H1 (cell line): Measurements from ENCODE around the gene MAGEA8. TPM values are rescaled to one million over a fixed set of nuclear protein-coding genes. Genes with fewer than 3 reads are reported as not detected.
"Not testable (repeated sequence)": the region's sequence is repeated elsewhere in the genome, so short reads cannot be mapped to it uniquely, and the experiment has no call there.

Source experiments
- CTCF ChIA-PET: fragments of 300-600 bp; sonication (Branson Sonifier 250); formaldehyde crosslinking; loops from one replicate; lab custom pipeline; 2021; ENCODE audit not compliant: partially characterized antibody; lab: Charles Lee
- POLR2A ChIA-PET: fragments of 300-600 bp; sonication (Branson Sonifier 250); formaldehyde crosslinking; loops from one replicate; lab custom pipeline; 2021; ENCODE audit warnings: inconsistent platforms; ENCODE audit not compliant: partially characterized antibody; lab: Charles Lee
- DNase-seq, 2 experiments: peaks; one replicate each; pipeline versions ENCODE4 v3.0.0 to v3.0.0-alpha.2; 2010 to 2022; ENCODE audit warnings: low spot score in 2 of 2, low read depth in 1 of 2, mixed read lengths in 1 of 2
- FAIRE-seq: peaks from 2 replicates; lab custom pipeline; 2011; peaks lifted over from hg19 to GRCh38; lab: Jason Lieb, UNC
- H2AFZ ChIP-seq: 2 replicates; pipeline ENCODE4 v1.8.1; 2012; ENCODE audit warnings: low read length, inconsistent platforms
- H2AK5ac ChIP-seq: 2 replicates; pipeline ENCODE4 v1.6.1; 2013; ENCODE audit warnings: low read depth, low read length
- H2BK120ac ChIP-seq: replicated peaks from 2 replicates; pipeline ENCODE3; 2013; ENCODE audit warnings: low read depth, low read length, inconsistent platforms
- H2BK12ac ChIP-seq: 2 replicates; pipeline ENCODE4 v1.6.1; 2013; ENCODE audit warnings: low read depth, low read length
- H2BK15ac ChIP-seq: 2 replicates; pipeline ENCODE4 v1.6.1; 2013; ENCODE audit warnings: low read length
- H2BK20ac ChIP-seq: 2 replicates; pipeline ENCODE4 v1.6.1; 2013; ENCODE audit warnings: low read length
- H2BK5ac ChIP-seq: 2 replicates; pipeline ENCODE4 v1.6.1; 2013; ENCODE audit warnings: low read depth, low read length
- H3K14ac ChIP-seq: 2 replicates; pipeline ENCODE4 v1.6.1; 2013; ENCODE audit warnings: inconsistent platforms; ENCODE audit not compliant: insufficient read length
- H3K18ac ChIP-seq: 2 replicates; pipeline ENCODE4 v1.6.1; 2013; ENCODE audit warnings: low read length; ENCODE audit errors: extremely low read depth
- H3K23ac ChIP-seq: 2 replicates; pipeline ENCODE4 v1.6.1; 2013; ENCODE audit warnings: inconsistent platforms; ENCODE audit not compliant: insufficient read length
- H3K23me2 ChIP-seq: 2 replicates; pipeline ENCODE4 v1.6.1; 2013; ENCODE audit warnings: low read depth, low read length
- H3K27ac ChIP-seq: 2 replicates; pipeline ENCODE4 v1.6.1; 2011; ENCODE audit warnings: low read depth, low read length, inconsistent platforms
- H3K27me3 ChIP-seq, 4 experiments: replicated peaks in 1 of 4; 1 replicate in 1 of 4; 2 replicates in 3 of 4; pipeline versions ENCODE4 v1.6.1 to v1.8.1; 2011 to 2013; ENCODE audit warnings: low read length in 3 of 4, mild to moderate bottlenecking in 3 of 4, inconsistent platforms in 2 of 4, mixed read lengths in 2 of 4, moderate library complexity in 1 of 4; ENCODE audit not compliant: control insufficient read depth in 3 of 4, insufficient read depth in 3 of 4; ENCODE audit errors: extremely low read depth in 1 of 4
- H3K36me3 ChIP-seq, 4 experiments: 2 replicates each; pipeline versions ENCODE4 v1.6.1 to v1.8.1; 2011 to 2013; ENCODE audit warnings: mild to moderate bottlenecking in 4 of 4, low read length in 3 of 4, moderate library complexity in 2 of 4, control low read depth in 1 of 4, inconsistent platforms in 1 of 4; ENCODE audit not compliant: insufficient read depth in 4 of 4, control insufficient read depth in 2 of 4
- H3K4ac ChIP-seq: replicated peaks from 2 replicates; pipeline ENCODE3; 2013; ENCODE audit warnings: low read length, low read depth, mixed read lengths, inconsistent platforms; ENCODE audit not compliant: insufficient read length
- H3K4me1 ChIP-seq, 4 experiments: replicated peaks in 1 of 4; 1 replicate in 1 of 4; 2 replicates in 3 of 4; pipeline versions ENCODE4 v1.6.1 to v1.8.1; 2011 to 2013; ENCODE audit warnings: low read length in 3 of 4, inconsistent platforms in 2 of 4, mixed read lengths in 1 of 4; ENCODE audit not compliant: insufficient read depth in 4 of 4, control insufficient read depth in 3 of 4
- H3K4me2 ChIP-seq, 2 experiments: 2 replicates each; pipeline versions ENCODE4 v1.6.1 to v1.8.1; 2011 to 2013; ENCODE audit warnings: low read depth in 2 of 2, low read length in 2 of 2, control low read depth in 1 of 2, inconsistent platforms in 1 of 2, mild to moderate bottlenecking in 1 of 2; ENCODE audit not compliant: insufficient read depth in 1 of 2
- H3K4me3 ChIP-seq, 4 experiments: fragments of 200-600, 300-600 bp in 1 of 4; sonication (generic), shearing (Covaris generic), sonication (Bioruptor Twin) in 1 of 4; 2 replicates each; pipeline versions ENCODE4 v1.5.1 to v1.8.1; 2011 to 2016; ENCODE audit warnings: low read length in 4 of 4, low read depth in 3 of 4, control low read depth in 2 of 4, inconsistent platforms in 2 of 4, mild to moderate bottlenecking in 2 of 4, mixed read lengths in 1 of 4, moderate library complexity in 1 of 4; ENCODE audit not compliant: insufficient read depth in 2 of 4; ENCODE audit errors: extremely low read depth in 1 of 4
- H3K56ac ChIP-seq: replicated peaks from 2 replicates; pipeline ENCODE3; 2013; ENCODE audit warnings: low read depth, mild to moderate bottlenecking, mixed read lengths, low read length, inconsistent platforms; ENCODE audit not compliant: insufficient read length
- H3K79me1 ChIP-seq: 2 replicates; pipeline ENCODE4 v1.6.1; 2013; ENCODE audit warnings: low read depth, low read length, control low read depth
- H3K79me2 ChIP-seq, 2 experiments: 2 replicates each; pipeline versions ENCODE4 v1.6.1 to v1.8.1; 2012 to 2013; ENCODE audit warnings: low read length in 2 of 2, mild to moderate bottlenecking in 2 of 2, inconsistent platforms in 1 of 2; ENCODE audit not compliant: insufficient read depth in 2 of 2, control insufficient read depth in 1 of 2
- H3K9ac ChIP-seq, 4 experiments: replicated peaks in 1 of 4; 1 replicate in 1 of 4; 2 replicates in 3 of 4; pipeline versions ENCODE4 v1.6.1 to v1.8.1; 2011 to 2013; ENCODE audit warnings: low read depth in 3 of 4, low read length in 3 of 4, control low read depth in 2 of 4, mild to moderate bottlenecking in 2 of 4, moderate library complexity in 2 of 4, inconsistent platforms in 1 of 4; ENCODE audit errors: extremely low read depth in 1 of 4
- H3K9me3 ChIP-seq, 2 experiments: 2 replicates each; pipeline versions ENCODE4 v1.6.1 to v1.8.1; 2012 to 2013; ENCODE audit warnings: mild to moderate bottlenecking in 2 of 2, moderate library complexity in 2 of 2, control low read depth in 1 of 2, inconsistent platforms in 1 of 2, low read depth in 1 of 2, low read length in 1 of 2, mixed read lengths in 1 of 2; ENCODE audit not compliant: insufficient read depth in 2 of 2
- H4K20me1 ChIP-seq, 2 experiments: replicated peaks in 1 of 2; 2 replicates each; pipeline versions ENCODE3 to v1.8.1; 2011 to 2013; ENCODE audit warnings: inconsistent platforms in 2 of 2, low read length in 2 of 2, mild to moderate bottlenecking in 1 of 2; ENCODE audit not compliant: insufficient read depth in 2 of 2, control insufficient read depth in 1 of 2
- H4K5ac ChIP-seq: 2 replicates; pipeline ENCODE4 v1.6.1; 2013; ENCODE audit warnings: low read length, low read depth, mixed read lengths, inconsistent platforms; ENCODE audit not compliant: insufficient read length
- H4K8ac ChIP-seq: 2 replicates; pipeline ENCODE4 v1.8.0; 2013; ENCODE audit warnings: mild to moderate bottlenecking, moderate library complexity, low read length, inconsistent platforms; ENCODE audit not compliant: insufficient read depth; ENCODE audit errors: extremely low read depth
- H4K91ac ChIP-seq: replicated peaks from 2 replicates; pipeline ENCODE3; 2013; ENCODE audit warnings: low read length, mixed read lengths, inconsistent platforms; ENCODE audit not compliant: insufficient read length
- WGBS, 2 experiments: shearing (Covaris generic) in 1 of 2; methylation state at CpG; one replicate each; pipeline versions ENCODE4 v1.1.6 to v1.1.7; 2013 to 2015; ENCODE audit warnings: low lambda C conversion rate in 2 of 2, mixed read lengths in 2 of 2, inconsistent platforms in 1 of 2, low coverage in 1 of 2, missing lambda C conversion rate in 1 of 2; ENCODE audit not compliant: insufficient replicate concordance in 2 of 2, insufficient coverage in 1 of 2, insufficient read length in 1 of 2; ENCODE audit errors: extremely low coverage in 1 of 2, missing lambda C conversion rate in 1 of 2; 5-methylcytosine and 5-hydroxymethylcytosine counted together
- polyA plus RNA-seq, 7 experiments: library from polyadenylated mRNA; depleted of rRNA in 3 of 7; stranded (reverse) in 5 of 7; unstranded in 2 of 7; fragments of >200 nt in 5 of 7; fragments of 200-250 nt in 2 of 7; gene quantifications; 1 replicate in 5 of 7; 2 replicates in 1 of 7; 4 replicates in 1 of 7; pipeline versions ENCODE4 v1.2.1 to v1.2.3, GENCODE V29; 2011 to 2013; ENCODE audit warnings: missing spikeins in 2 of 7, mixed read lengths in 2 of 7
- total RNA-seq: library from RNA; stranded (reverse); fragmentation: NEBNext Ultra II Directional; extraction: Animal tissue kit (Norgen Biotek cat#: 25700); gene quantifications from 2 replicates; pipeline ENCODE4 v1.2.1, GENCODE V29; 2021

MAGEA8 gene
- total and polyA plus RNA-seq, 2 of the 8 experiments (the other 6 are each of a cell fraction or from before 2014, with no cell fraction given): not detected

GRCh38 chrX:149923836-149924235, 42.9 kb downstream of the MAGEA8 start:
- H3K36me3 ChIP-seq, CTCF ChIA-PET, H3K27me3 ChIP-seq, H2BK20ac ChIP-seq, H2AFZ ChIP-seq, H2BK5ac ChIP-seq, H3K4me2 ChIP-seq, H3K4me1 ChIP-seq, H4K8ac ChIP-seq, H4K5ac ChIP-seq, H3K27ac ChIP-seq, FAIRE-seq, H2AK5ac ChIP-seq, H3K23me2 ChIP-seq, H3K9me3 ChIP-seq, H4K20me1 ChIP-seq, H3K18ac ChIP-seq, H3K9ac ChIP-seq, H4K91ac ChIP-seq, H3K56ac ChIP-seq, H3K79me1 ChIP-seq, H3K4ac ChIP-seq, DNase-seq, H2BK12ac ChIP-seq, H2BK120ac ChIP-seq, H3K79me2 ChIP-seq, H3K14ac ChIP-seq, POLR2A ChIA-PET, H2BK15ac ChIP-seq, H3K4me3 ChIP-seq, H3K23ac ChIP-seq: not testable (repeated sequence)
- no CpG with 5 or more reads among the region's 4 CpGs for WGBS, 2 experiments

GRCh38 chrX:149924434-149924833, 43.5 kb downstream of the MAGEA8 start:
- H3K27ac ChIP-seq, H3K4me2 ChIP-seq, H4K20me1 ChIP-seq, POLR2A ChIA-PET, H2BK12ac ChIP-seq, H4K8ac ChIP-seq, DNase-seq, H3K4ac ChIP-seq, CTCF ChIA-PET, H3K4me1 ChIP-seq, H3K27me3 ChIP-seq, H3K56ac ChIP-seq, H3K4me3 ChIP-seq, H3K14ac ChIP-seq, H4K5ac ChIP-seq, H2BK20ac ChIP-seq, FAIRE-seq, H3K79me2 ChIP-seq, H3K23me2 ChIP-seq, H3K79me1 ChIP-seq, H4K91ac ChIP-seq, H3K9ac ChIP-seq, H2BK120ac ChIP-seq, H2BK15ac ChIP-seq, H2BK5ac ChIP-seq, H3K9me3 ChIP-seq, H2AK5ac ChIP-seq, H3K18ac ChIP-seq, H2AFZ ChIP-seq, H3K23ac ChIP-seq, H3K36me3 ChIP-seq: not testable (repeated sequence)
- WGBS, 2 experiments: no CpG with 5 or more reads among the region's 5 CpGs
